ENCODE data around the gene ZSCAN12.
"Not testable (repeated sequence)": the region's sequence is repeated elsewhere in the genome, so short reads cannot be mapped to it uniquely, and the experiment has no call there.

The ZSCAN12 gene

GRCh38 chr6:28399350-28400121 lies at the start of gene ZSCAN12:
TSS of gene ZSCAN12 (minus strand) at chr6:28399747. CDS start at chr6:28398405, 1,342 bp downstream.
- no peak for DNase-seq (ENCODE audit: low read depth)

- no peak for DNase-seq (ENCODE audit: low read depth)
Measured at GRCh38 chr6:28449056-28449455, 49.5 kb upstream of the ZSCAN12 start.

GRCh38 chr6:28447512-28447906 lies 48.0 kb upstream of the ZSCAN12 start:
- DNase-seq (ENCODE audit: low read depth): not testable (repeated sequence)

- DNase-seq (ENCODE audit: low read depth): no peak
Measured at GRCh38 chr6:28446818-28447511, 47.4 kb upstream of the ZSCAN12 start.

- not testable (repeated sequence) for DNase-seq (ENCODE audit: low read depth)
Measured at GRCh38 chr6:28444759-28445158, 45.2 kb upstream of the ZSCAN12 start.

GRCh38 chr6:28443112-28443773 lies 43.7 kb upstream of the ZSCAN12 start, which contains the start of gene ZSCAN23:
TSS of gene ZSCAN23 (minus strand) at chr6:28443491. CDS start at chr6:28436266, 7,225 bp downstream.
- DNase-seq (ENCODE audit: low read depth): peak; percentile 55

GRCh38 chr6:28442586-28442985 lies 43.0 kb upstream of the ZSCAN12 start:
- no peak for DNase-seq (ENCODE audit: low read depth)

- no peak for DNase-seq (ENCODE audit: low read depth)
Measured at GRCh38 chr6:28436404-28436803, 36.9 kb upstream of the ZSCAN12 start.

GRCh38 chr6:28433119-28433518 lies 33.6 kb upstream of the ZSCAN12 start:
- no peak for DNase-seq (ENCODE audit: low read depth)

GRCh38 chr6:28429781-28430180 lies 30.2 kb upstream of the ZSCAN12 start:
- no peak for DNase-seq (ENCODE audit: low read depth)

GRCh38 chr6:28425944-28426541 lies 26.5 kb upstream of the ZSCAN12 start:
- DNase-seq (ENCODE audit: low read depth): no peak

- DNase-seq (ENCODE audit: low read depth): no peak
Measured at GRCh38 chr6:28424163-28424562, 24.6 kb upstream of the ZSCAN12 start.

GRCh38 chr6:28423546-28423945 lies 24.0 kb upstream of the ZSCAN12 start:
- DNase-seq (ENCODE audit: low read depth): no peak

- no peak for DNase-seq (ENCODE audit: low read depth)
Measured at GRCh38 chr6:28413681-28414080, 14.1 kb upstream of the ZSCAN12 start.

GRCh38 chr6:28410767-28411166 lies 11.2 kb upstream of the ZSCAN12 start:
- no peak for DNase-seq (ENCODE audit: low read depth)

- DNase-seq (ENCODE audit: low read depth): no peak
Measured at GRCh38 chr6:28408076-28408802, 8.7 kb upstream of the ZSCAN12 start.

- DNase-seq (ENCODE audit: low read depth): no peak
Measured at GRCh38 chr6:28407401-28407800, 7.9 kb upstream of the ZSCAN12 start.

GRCh38 chr6:28403923-28404322 lies 4.4 kb upstream of the ZSCAN12 start:
- DNase-seq (ENCODE audit: low read depth): not testable (repeated sequence)

GRCh38 chr6:28402197-28402596 lies 2.6 kb upstream of the ZSCAN12 start:
- no peak for DNase-seq (ENCODE audit: low read depth)

- DNase-seq (ENCODE audit: low read depth): no peak
Measured at GRCh38 chr6:28401172-28401571, 1.6 kb upstream of the ZSCAN12 start.

GRCh38 chr6:28400122-28400451 lies 540 bp upstream of the ZSCAN12 start:
- DNase-seq (ENCODE audit: low read depth): no peak

- no peak for DNase-seq (ENCODE audit: low read depth)
Measured at GRCh38 chr6:28395918-28396317, 3.6 kb downstream of the ZSCAN12 start.
